PC-3 (cell line): ENCODE data around the gene HIGD1C. TPM values are rescaled to one million over a fixed set of nuclear protein-coding genes. Genes with fewer than 3 reads are reported as not detected.

Source experiments
- ATAC-seq: fragments of 200-7000 bp; cut with Tn5 transposase; 2 replicates; pipeline ENCODE4 v1.9.1; 2020; ENCODE audit warnings: mild to moderate bottlenecking, moderate library complexity
- BruUV-seq: library from RNA; stranded (reverse); fragments of 400-500 nt; replicated peaks from 2 replicates; lab custom pipeline; 2021; lab: Mats Ljungman, UMichigan
- CTCF ChIA-PET: fragments of 300-600 bp; sonication (Branson Sonifier 250); formaldehyde crosslinking; loops from one replicate; lab custom pipeline; 2022; ENCODE audit warnings: antibody characterized with exemption; lab: Charles Lee
- POLR2A ChIA-PET: fragments of 300-600 bp; sonication (Branson Sonifier 250); formaldehyde crosslinking; loops from one replicate; lab custom pipeline; 2022; ENCODE audit warnings: antibody characterized with exemption; ENCODE audit not compliant: unreplicated experiment; lab: Charles Lee
- DNase-seq: peaks from one replicate; pipeline ENCODE4 v3.0.0-alpha.2; 2015
- H2AFZ ChIP-seq: fragments of 300-600 bp; sonication (generic); 2 replicates; pipeline ENCODE4 v1.6.0; 2016; ENCODE audit warnings: antibody characterized with exemption, low read length
- H3F3A ChIP-seq: fragments of 300-600 bp; sonication (generic); one replicate; pipeline ENCODE4 v1.6.0; 2017; ENCODE audit warnings: antibody characterized with exemption, low read length, control low read depth, mild to moderate bottlenecking; ENCODE audit not compliant: unreplicated experiment
- H3K27ac ChIP-seq: fragments of 300-600 bp; sonication (generic); 2 replicates; pipeline ENCODE4 v1.5.1; 2016; ENCODE audit warnings: mild to moderate bottlenecking, low read length
- H3K27me3 ChIP-seq: fragments of 300-600 bp; sonication (generic); 2 replicates; pipeline ENCODE4 v1.6.1; 2016; ENCODE audit warnings: low read length, mixed read lengths
- H3K36me3 ChIP-seq: fragments of 300-600 bp; sonication (generic); 2 replicates; pipeline ENCODE4 v1.6.1; 2016; ENCODE audit warnings: low read depth, mixed run types, low read length, mixed read lengths
- H3K4me1 ChIP-seq: fragments of 300-600 bp; sonication (generic); 2 replicates; pipeline ENCODE4 v1.5.1; 2016; ENCODE audit warnings: low read length; ENCODE audit not compliant: insufficient read depth
- H3K4me2 ChIP-seq: fragments of 300-600 bp; sonication (generic); 2 replicates; pipeline ENCODE4 v1.6.0; 2016; ENCODE audit warnings: low read length
- H3K4me3 ChIP-seq: fragments of 300-600 bp; sonication (generic); 2 replicates; pipeline ENCODE4 v1.5.1; 2016; ENCODE audit warnings: mild to moderate bottlenecking, low read length, mixed read lengths
- H3K79me2 ChIP-seq: fragments of 300-600 bp; sonication (generic); 2 replicates; pipeline ENCODE4 v1.6.1; 2017; ENCODE audit warnings: low read length, mixed read lengths
- H3K9ac ChIP-seq: fragments of 300-600 bp; sonication (generic); 2 replicates; pipeline ENCODE4 v1.6.0; 2016; ENCODE audit warnings: mild to moderate bottlenecking, low read length
- H3K9me2 ChIP-seq: fragments of 300-600 bp; sonication (generic); replicated peaks from 2 replicates; pipeline ENCODE4 v1.6.1; 2016; ENCODE audit warnings: mixed run types, low read length, mixed read lengths
- H3K9me3 ChIP-seq: fragments of 300-600 bp; sonication (generic); 2 replicates; pipeline ENCODE4 v1.6.1; 2016; ENCODE audit warnings: low read length, mixed read lengths
- H4K20me1 ChIP-seq: fragments of 300-600 bp; sonication (generic); 2 replicates; pipeline ENCODE4 v1.6.1; 2016; ENCODE audit warnings: low read length, mixed read lengths
- CTCF ChIP-seq: fragments of 300-600 bp; sonication (generic); conservative IDR thresholded peaks from 2 replicates; pipeline ENCODE4 v1.5.1; 2017; ENCODE audit warnings: antibody characterized with exemption, low read depth, mild to moderate bottlenecking, low read length
- EZH2 ChIP-seq: fragments of 300-600 bp; sonication (generic); IDR thresholded peaks from one replicate; pipeline ENCODE4 v1.6.1; 2017; ENCODE audit warnings: antibody characterized with exemption, mild to moderate bottlenecking, low read length; ENCODE audit not compliant: unreplicated experiment
- EZH2phosphoT487 ChIP-seq: fragments of 300-600 bp; sonication (generic); IDR thresholded peaks from 2 replicates; pipeline ENCODE4 v1.6.1; 2018; ENCODE audit warnings: mild to moderate bottlenecking, antibody characterized with exemption, low read length, borderline replicate concordance
- intact Hi-C: fragments of 100-400 bp; cut with micrococcal nuclease; formaldehyde crosslinking; loops from 2 replicates; pipeline ENCODE4 v1.9.0; 2023
- total RNA-seq: library from RNA; depleted of rRNA; stranded (reverse); fragments of >200 nt; gene quantifications from 2 replicates; pipeline ENCODE4 v1.2.3, GENCODE V29; 2014

HIGD1C gene
- total RNA-seq, 1 experiment from 2014 or later = not detected

DNA sequence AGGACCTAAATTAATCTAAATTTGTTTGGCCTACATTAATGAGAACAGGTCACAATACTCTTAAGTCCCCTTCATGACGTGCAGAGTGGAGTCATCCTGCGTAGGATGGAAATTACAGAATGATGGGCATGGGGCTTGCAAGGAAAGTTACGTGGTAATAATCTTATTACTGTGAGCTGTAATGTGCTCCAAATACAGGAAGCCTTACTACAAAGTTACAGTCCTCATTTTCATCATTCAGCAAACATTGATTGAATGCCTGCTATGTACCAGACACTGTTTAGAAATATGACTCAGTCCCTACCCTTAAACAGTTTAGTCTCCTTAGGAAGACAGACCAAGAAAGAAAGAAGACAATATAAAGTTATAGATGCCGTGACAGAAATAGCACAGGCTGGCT, 9.4 kb downstream of the HIGD1C start:
- ChIA-PET CTCF (no interaction called here), POLR2A (interaction anchor here (0.6 kb wide), 1 partner anchor 1010 kb away, joined by 4 read pairs; no protein-coding TSS in a partner anchor)
- H4K20me1 ChIP-seq = no peaks in the 10 kb centered on the region
- no peaks in the 10 kb centered on the region for H3K27me3 ChIP-seq
- no peak overlapping the region for H2AFZ ChIP-seq
- peak overlapping the region; percentile 38 for H3K27ac ChIP-seq
- DNase-seq (peak; percentile 80), ATAC-seq (peak; percentile 100)
- H3K9me3 ChIP-seq = no peaks in the 10 kb centered on the region
- BruUV-seq = no TSS peak
- no peaks in the 10 kb centered on the region for H3K36me3 ChIP-seq
- no peak overlapping the region for H3K4me3 ChIP-seq
- H3K9me2 ChIP-seq = no peaks in the 10 kb centered on the region
- TF ChIP-seq CTCF = no peak
- TF ChIP-seq EZH2 = no peak
- no peak for TF ChIP-seq EZH2phosphoT487
- H3K79me2 ChIP-seq = no peaks in the 10 kb centered on the region
- intact Hi-C loops = no loop called here
- H3K9ac ChIP-seq = no peak overlapping the region
- peak overlapping the region; percentile 32 for H3K4me2 ChIP-seq
- H3F3A ChIP-seq = no peaks in the 10 kb centered on the region
- peaks cover 12% of the 10 kb centered on the region for H3K4me1 ChIP-seq

GRCh38 chr12:50964432-50964831, 12.1 kb downstream of the HIGD1C start:
- H3K79me2 ChIP-seq = no peaks in the 10 kb centered on the region
- TF ChIP-seq EZH2 = no peak
- TF ChIP-seq EZH2phosphoT487 = no peak
- TF ChIP-seq CTCF = no peak
- no peaks in the 10 kb centered on the region for H3F3A ChIP-seq
- no peak for DNase-seq
- H3K9me2 ChIP-seq = no peaks in the 10 kb centered on the region
- H3K4me1 ChIP-seq = peaks cover 12% of the 10 kb centered on the region
- no peak overlapping the region for H3K4me2 ChIP-seq
- no peaks in the 10 kb centered on the region for H4K20me1 ChIP-seq
- H3K9me3 ChIP-seq = no peaks in the 10 kb centered on the region
- intact Hi-C loops = no loop called here
- no peak overlapping the region for H2AFZ ChIP-seq
- H3K27me3 ChIP-seq = no peaks in the 10 kb centered on the region
- no peak for ATAC-seq
- CTCF ChIA-PET = no interaction called here
- BruUV-seq = no TSS peak
- no peak overlapping the region for H3K4me3 ChIP-seq
- POLR2A ChIA-PET = no interaction called here
- no peak overlapping the region for H3K27ac ChIP-seq
- no peak overlapping the region for H3K9ac ChIP-seq
- no peaks in the 10 kb centered on the region; the same call in 1 of the 2 replicates for H3K36me3 ChIP-seq

GRCh38 chr12:50971946-50972345, 19.6 kb downstream of the HIGD1C start:
- H3K27me3 ChIP-seq = no peaks in the 10 kb centered on the region
- no peak for TF ChIP-seq EZH2
- no peak for TF ChIP-seq CTCF
- TF ChIP-seq EZH2phosphoT487 = no peak
- DNase-seq (no peak), ATAC-seq (no peak)
- ChIA-PET POLR2A (interaction anchor here (0.6 kb wide), 1 partner anchor 132 kb away, joined by 6 read pairs; no protein-coding TSS in a partner anchor), CTCF (no interaction called here)
- no peak overlapping the region for H3K27ac ChIP-seq
- no peaks in the 10 kb centered on the region for H3K9me2 ChIP-seq
- H3K4me1 ChIP-seq = no peaks in the 10 kb centered on the region
- no peaks in the 10 kb centered on the region for H3K79me2 ChIP-seq
- no peaks in the 10 kb centered on the region; the same call in 1 of the 2 replicates for H3K36me3 ChIP-seq
- H3K4me3 ChIP-seq = no peak overlapping the region
- H3F3A ChIP-seq = no peaks in the 10 kb centered on the region
- H4K20me1 ChIP-seq = no peaks in the 10 kb centered on the region
- no peak overlapping the region for H3K9ac ChIP-seq
- intact Hi-C loops = no loop called here
- no peak overlapping the region for H2AFZ ChIP-seq
- no peak overlapping the region for H3K4me2 ChIP-seq
- no peaks in the 10 kb centered on the region for H3K9me3 ChIP-seq
- BruUV-seq = no TSS peak
